T follicular helper cell (primary cell): ENCODE data around the gene PCBP3.
"Not testable (repeated sequence)": the region's sequence is repeated elsewhere in the genome, so short reads cannot be mapped to it uniquely, and the experiment has no call there.

Source experiments
- DNase-seq: peaks from one replicate; pipeline ENCODE4 v3.0.0-alpha.2; 2020; ENCODE audit warnings: low read depth

PCBP3 gene

GRCh38 chr21:45893740-45894449 lies 250.4 kb downstream of the PCBP3 start:
- no peak for DNase-seq

DNA sequence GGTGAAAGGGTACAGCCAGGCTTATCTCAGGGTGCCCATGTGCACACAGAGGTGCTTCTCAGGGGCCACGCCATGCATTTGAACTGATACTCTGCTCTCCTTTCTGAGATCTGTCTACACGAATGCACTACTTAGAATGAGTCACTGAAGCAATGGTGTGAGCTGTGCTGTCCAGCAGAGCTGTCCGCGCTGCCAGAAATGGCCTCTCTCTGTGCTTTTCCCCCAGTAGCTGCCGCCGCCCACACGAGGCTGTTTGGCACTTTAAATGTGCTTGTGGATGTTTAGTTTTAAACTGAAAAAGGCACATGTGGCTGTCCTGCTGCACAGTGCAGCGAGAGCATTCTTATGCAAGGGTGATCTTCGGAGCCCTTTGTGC lies 250.9 kb downstream of the PCBP3 start:
- no peak for DNase-seq

DNA sequence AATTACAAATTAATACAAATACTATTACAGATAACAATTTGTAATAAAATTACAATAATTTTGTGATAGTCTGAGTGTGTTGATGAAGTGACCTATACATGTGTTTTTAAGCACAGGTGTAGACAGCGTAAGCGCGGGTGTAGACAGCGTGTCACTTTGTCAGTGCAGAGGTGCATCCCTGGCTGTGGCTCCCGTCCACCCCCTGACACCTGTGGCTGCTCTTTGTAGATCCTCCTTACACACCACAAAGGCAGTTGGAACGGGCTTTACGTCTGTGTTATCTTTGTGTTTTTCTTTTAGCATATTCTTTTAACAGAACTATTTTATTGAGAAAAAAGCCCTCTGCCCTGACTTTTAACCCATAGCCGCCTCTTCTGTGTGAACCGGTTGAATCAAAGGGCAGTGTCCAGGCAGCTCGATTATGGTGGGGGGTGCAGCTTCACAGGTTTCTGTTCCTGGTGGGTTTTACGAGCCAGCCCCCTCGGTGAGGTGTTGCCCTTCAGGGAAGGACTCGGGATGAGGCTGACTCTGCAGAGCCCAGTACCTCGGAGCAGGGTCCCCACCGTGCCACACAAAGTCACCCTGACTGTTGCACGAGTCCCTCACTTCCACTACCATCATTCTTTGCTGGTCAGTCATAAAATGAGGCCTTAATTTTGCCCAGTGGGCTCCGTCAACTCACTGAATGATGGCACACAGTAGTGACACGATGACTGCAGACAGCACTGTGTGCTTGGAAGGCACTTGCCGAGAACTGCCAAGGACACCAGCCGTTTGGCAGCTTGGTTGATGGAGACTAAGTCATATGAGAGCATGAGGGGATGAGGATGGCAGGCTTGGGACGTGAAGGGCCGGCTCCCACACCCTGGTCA lies 251.6 kb downstream of the PCBP3 start:
- no peak for DNase-seq

- DNase-seq, result no peak
Observed at GRCh38 chr21:45895778-45896370, 252.3 kb downstream of the PCBP3 start.

DNA sequence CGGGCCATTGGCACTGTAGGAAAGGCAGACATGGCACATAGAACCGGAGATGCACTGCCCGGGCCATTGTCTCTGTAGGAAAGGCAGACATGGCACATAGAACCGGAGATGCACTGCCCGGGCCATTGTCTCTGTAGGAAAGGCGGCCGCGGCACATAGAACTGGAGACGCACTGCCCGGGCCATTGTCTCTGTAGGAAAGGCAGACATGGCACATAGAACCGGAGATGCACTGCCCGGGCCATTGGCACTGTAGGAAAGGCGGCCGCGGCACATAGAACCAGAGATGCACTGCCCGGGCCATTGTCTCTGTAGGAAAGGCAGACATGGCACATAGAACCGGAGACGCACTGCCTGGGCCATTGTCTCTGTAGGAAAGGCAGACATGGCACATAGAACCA lies 252.9 kb downstream of the PCBP3 start:
- DNase-seq, result not testable (repeated sequence)

DNA sequence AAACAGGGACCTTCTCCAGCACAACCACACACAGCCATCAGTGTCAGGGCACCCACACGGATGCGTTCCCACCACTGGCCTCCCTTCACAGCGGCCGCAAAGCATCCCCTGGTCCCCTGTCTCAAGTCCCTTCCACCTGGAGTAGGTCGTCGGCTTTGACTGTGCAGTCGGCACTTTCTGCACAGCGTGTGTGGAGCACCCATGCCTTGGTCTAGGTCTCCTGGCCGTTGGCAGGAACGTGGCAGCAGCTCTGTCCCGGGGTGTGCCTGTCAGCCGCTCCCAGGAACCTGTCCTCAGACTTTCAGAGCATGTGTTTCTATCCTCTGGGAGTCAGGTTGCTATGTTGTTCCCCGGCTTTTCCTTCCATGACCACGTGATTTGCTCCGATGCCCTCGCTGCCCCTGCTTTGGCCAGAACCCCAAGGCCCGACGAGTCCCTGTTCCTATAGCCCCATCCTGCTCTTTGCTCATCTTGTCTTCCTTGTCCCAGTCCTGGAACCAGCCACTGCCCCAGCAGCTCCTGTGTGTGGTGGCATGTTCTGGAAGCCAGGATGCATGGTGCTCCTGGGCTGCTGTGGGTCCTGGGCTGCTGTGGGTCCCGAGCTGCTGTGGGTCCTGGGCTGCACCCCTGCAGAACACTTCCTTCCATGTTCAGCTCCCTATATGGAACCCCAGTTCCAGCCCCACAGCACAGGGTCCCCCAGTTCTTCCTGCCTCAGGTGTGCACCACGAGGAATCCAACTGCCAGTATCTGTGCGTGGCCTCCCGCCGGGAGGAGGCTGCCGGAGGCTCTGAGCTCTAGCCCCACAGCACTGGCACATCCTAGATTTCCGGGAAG lies 253.9 kb downstream of the PCBP3 start:
- no peak for DNase-seq

- no peak for DNase-seq
Observed at GRCh38 chr21:45898028-45898350, 254.5 kb downstream of the PCBP3 start.

- no peak for DNase-seq
Observed at GRCh38 chr21:45898781-45899180, 255.3 kb downstream of the PCBP3 start.

GRCh38 chr21:45899317-45900033 lies 255.9 kb downstream of the PCBP3 start:
- DNase-seq, result no peak

DNA sequence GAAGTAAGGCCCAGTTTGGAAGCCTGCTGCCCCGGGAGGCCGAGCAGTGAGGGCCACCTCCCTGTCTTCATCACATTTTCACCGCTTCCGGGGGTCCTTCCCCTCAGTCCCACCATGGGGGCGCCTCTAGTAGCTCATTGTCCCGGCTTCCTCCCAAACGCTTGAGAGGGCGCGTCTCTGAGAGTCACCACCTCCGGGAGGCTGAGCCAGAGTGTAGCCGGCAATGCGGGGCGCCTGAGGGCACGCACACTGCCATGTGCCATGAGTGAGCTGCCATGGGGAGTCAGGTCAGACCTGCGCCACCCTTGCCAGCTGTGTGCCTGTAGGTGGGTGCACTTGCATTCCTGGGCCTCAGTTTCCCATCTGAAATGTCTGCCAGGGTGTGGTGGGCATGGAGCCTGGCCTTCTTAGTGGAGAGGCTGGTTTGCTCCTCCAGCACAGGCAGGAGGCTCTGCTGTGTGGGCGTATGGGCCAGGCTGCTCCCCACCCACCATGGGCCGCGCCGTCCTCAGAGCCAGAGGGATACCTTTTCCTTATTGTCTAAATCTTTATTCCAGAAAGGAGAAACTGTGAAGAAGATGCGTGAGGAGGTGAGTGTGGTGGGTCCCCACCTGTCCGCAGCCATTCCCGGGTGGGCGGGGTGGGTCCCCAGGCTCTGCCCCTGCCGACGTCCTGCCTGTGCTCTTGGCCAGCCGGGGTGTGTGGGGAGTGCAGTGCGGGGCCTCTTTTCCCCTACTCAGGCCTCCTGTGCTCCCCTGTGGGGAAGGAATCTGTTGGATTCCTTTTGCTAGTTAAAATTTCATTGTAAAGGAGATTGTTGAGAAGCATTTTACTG lies 256.7 kb downstream of the PCBP3 start:
- no peak for DNase-seq

GRCh38 chr21:45901061-45901690 lies 257.7 kb downstream of the PCBP3 start:
- no peak for DNase-seq

DNA sequence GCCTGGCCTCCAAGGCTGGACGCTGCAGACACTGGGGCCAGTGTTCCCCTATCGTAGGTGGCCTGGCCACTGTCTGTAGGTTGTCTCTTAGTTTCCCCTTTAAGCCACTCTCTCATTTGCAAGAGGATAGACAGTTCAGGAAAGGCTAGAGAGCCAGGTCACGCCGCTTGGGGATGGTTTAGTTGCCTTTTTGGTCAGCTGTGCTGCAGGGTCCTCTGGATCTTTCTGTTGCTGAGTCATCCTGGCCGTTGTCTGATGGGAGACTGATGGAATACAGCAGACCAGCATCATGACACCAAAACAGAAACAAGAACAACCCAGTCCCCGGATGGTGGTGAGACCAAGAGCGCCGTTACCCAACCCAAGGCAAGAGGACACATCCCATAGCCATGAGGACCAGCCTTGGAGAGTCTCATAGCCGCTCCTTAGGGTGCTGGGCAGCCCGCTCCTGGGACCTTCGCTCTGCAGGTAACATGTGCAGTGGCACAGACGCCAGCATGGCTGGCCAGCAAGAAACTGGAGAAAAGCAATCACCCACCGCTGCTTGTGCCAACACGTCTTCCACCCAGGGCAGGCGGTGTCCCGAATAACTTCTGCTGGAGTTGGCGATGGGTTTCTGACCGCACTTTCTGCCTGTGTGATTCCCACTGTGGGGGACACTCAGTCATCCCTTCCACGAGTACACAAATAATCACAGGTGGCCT lies 258.9 kb downstream of the PCBP3 start:
- no peak for DNase-seq

- no peak for DNase-seq
Observed at GRCh38 chr21:45905196-45905595, 261.7 kb downstream of the PCBP3 start.

DNA sequence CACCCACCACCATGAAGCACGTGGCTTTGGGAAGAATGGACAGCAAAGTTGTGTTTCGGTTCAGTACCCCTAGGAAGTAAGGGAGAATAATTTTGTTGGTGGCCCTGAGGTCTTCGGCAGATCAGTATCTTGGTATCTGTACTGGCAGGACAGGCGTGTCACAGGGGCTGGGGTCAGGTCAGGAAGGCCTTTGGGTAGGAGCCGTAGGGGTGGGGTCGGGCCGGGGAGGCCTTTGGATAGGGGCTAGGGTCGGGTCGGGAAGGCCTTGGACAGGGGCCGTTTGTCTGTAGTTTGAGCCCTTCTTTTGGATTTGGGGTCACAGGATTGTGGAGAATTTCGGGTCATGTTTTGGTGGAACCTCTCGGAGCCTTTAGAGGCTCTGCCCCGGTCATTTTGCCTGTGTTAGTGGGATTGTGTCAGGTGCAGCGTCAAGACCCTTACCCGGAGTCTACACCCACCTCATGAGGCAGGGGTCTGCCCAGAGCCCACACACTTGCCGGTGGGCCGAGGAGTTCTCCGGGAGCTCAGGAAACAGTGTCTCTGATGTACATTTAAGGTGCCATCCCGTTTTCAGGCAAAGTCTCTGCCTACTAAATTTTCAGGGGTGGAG lies 262.8 kb downstream of the PCBP3 start:
- no peak for DNase-seq

DNA sequence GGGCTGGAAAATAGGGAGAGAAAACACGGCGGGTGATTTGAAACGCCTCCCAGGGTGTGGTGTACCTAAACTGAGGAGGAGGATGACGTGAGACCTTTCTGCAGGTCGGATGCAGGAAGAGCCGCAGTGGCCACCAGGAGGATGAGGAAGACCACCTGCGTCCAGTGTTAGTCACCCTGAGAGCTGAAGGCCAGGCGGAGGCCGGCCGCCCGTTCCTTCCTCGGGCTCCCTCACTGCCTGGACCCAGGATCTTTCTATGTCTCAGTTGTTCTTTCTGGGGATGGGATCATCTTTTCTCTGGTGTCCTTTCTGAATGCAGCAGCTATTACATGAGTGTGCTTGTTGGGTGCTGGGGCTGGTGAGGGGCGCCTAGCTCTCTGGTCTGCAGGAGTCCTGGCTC lies 263.3 kb downstream of the PCBP3 start:
- DNase-seq, result no peak

GRCh38 chr21:45908536-45909237 lies 265.2 kb downstream of the PCBP3 start:
- DNase-seq, result no peak

GRCh38 chr21:45909238-45909988 lies 265.9 kb downstream of the PCBP3 start:
- no peak for DNase-seq

DNA sequence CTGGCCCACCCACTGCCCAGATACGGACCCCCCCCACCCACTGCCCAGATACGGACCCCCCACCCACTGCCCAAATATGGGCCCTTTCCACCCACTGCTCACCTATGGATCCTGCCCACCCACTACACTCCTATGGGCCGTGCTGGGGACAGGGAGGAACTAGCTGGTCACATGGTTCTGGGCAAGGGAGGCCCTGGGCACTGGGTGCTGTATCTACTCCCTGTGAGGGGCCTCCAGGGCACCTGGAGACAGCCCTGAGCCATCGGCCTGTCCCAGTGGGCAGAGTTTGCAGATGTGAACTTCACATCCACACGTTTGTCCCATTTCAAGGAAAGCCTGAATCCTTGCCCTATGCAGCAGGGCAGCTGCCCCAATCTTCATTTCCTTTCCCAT lies 266.6 kb downstream of the PCBP3 start:
- DNase-seq, result no peak
